PC-3 (cell line): ENCODE results near the gene CD44.

ENCODE experiments used
- CTCF ChIP-seq: fragments of 300-600 bp; sonication (generic); conservative IDR thresholded peaks from 2 replicates; pipeline ENCODE4 v1.5.1; 2017; ENCODE audit warnings: antibody characterized with exemption, low read depth, mild to moderate bottlenecking, low read length
- EZH2 ChIP-seq: fragments of 300-600 bp; sonication (generic); IDR thresholded peaks from one replicate; pipeline ENCODE4 v1.6.1; 2017; ENCODE audit warnings: antibody characterized with exemption, mild to moderate bottlenecking, low read length; ENCODE audit not compliant: unreplicated experiment

- no peak for TF ChIP-seq CTCF
- TF ChIP-seq EZH2: no peak
Measured at GRCh38 chr11:35111161-35112055, 27.6 kb upstream of the CD44 start.
